ENCODE measurements around the gene DIDO1.

GRCh38 chr20:62889871-62890270, 36.4 kb downstream of the DIDO1 start:
- TF ChIP-seq CTCF (conservative IDR thresholded peaks at IDR 0.05; ENCODE audit: low read length), result no peak
- TF ChIP-seq EZH2phosphoT487 (IDR thresholded peaks at IDR 0.05; ENCODE audit: borderline replicate concordance, low read depth, low read length), result no peak
